Lower leg skin (tissue), 4 donors: ENCODE measurements around the gene MTCH2. TPM values are rescaled to one million over a fixed set of nuclear protein-coding genes. Genes with fewer than 3 reads are reported as not detected.
"Not testable (repeated sequence)": the region's sequence is repeated elsewhere in the genome, so short reads cannot be mapped to it uniquely, and the experiment has no call there.

ENCODE experiments used
- DNase-seq, 2 donors: peaks; one replicate each; pipeline ENCODE4 v3.0.0-alpha.2; 2019; ENCODE audit warnings: low spot score in 2 of 2
- H3K4me3 ChIP-seq: fragments of 200-600 bp; sonication (generic); 2 replicates; pipeline ENCODE4 v1.5.1; 2017; ENCODE audit warnings: mild to moderate bottlenecking, low read depth; ENCODE audit not compliant: poor library complexity, severe bottlenecking
- CTCF ChIP-seq, 3 donors: fragments of 450-650 bp; IDR thresholded peaks; one replicate each; pipeline ENCODE4 v1.5.1; 2016; ENCODE audit warnings: antibody characterized with exemption in 3 of 3, mild to moderate bottlenecking in 3 of 3, moderate library complexity in 2 of 3
- POLR2A ChIP-seq, 2 donors: fragments of 450-650 bp; IDR thresholded peaks; one replicate each; pipeline ENCODE4 v1.6.1; 2016 to 2017; ENCODE audit warnings: antibody characterized with exemption in 2 of 2, mild to moderate bottlenecking in 1 of 2, moderate library complexity in 1 of 2
- WGBS, 2 donors: methylation state at CpG; one replicate each; pipeline ENCODE4 v1.1.5; 2018; 5-methylcytosine and 5-hydroxymethylcytosine counted together
- intact Hi-C: fragments of 100-400 bp; cut with DNase I; formaldehyde crosslinking; loops from one replicate; pipeline ENCODE4 v1.15.0; 2023; ENCODE audit warnings: low total_unique reads
- total RNA-seq, 4 donors: library from RNA; depleted of rRNA; stranded (reverse); fragments of >200 nt; gene quantifications; one replicate each; pipeline ENCODE4 v1.1.0, GENCODE V29; 2016

Gene MTCH2
- total RNA-seq, 4 donors from 2014 or later = 24.1 to 64.6 (median 40.6) TPM

- WGBS, 2 donors = 87 to 91% methylated on average over 6 of the region's 6 CpGs
- no peak overlapping the region for H3K4me3 ChIP-seq
- intact Hi-C loops = no loop called here
- no peak for DNase-seq
- TF ChIP-seq CTCF (IDR thresholded peaks at IDR 0.05) (no peak), POLR2A (IDR thresholded peaks at IDR 0.05) (no peak)
Observed at GRCh38 chr11:47646019-47646418, 3.7 kb upstream of the MTCH2 start.

GRCh38 chr11:47645500-47645899 lies 3.1 kb upstream of the MTCH2 start:
- peak in 1 of 2 donors; percentile 63 for DNase-seq
- no peak for TF ChIP-seq POLR2A (IDR thresholded peaks at IDR 0.05)
- TF ChIP-seq CTCF (IDR thresholded peaks at IDR 0.05) = no peak
- no peak overlapping the region for H3K4me3 ChIP-seq
- 80% methylated on average over 6 of the region's 6 CpGs for WGBS, 2 donors
- intact Hi-C loops = no loop called here

- peak in 1 of 2 donors; percentile 61 for DNase-seq
- peak overlapping the region; percentile 57 for H3K4me3 ChIP-seq
- intact Hi-C loops = no loop called here
- TF ChIP-seq POLR2A (IDR thresholded peaks at IDR 0.05) = no peak
- TF ChIP-seq CTCF (IDR thresholded peaks at IDR 0.05) = no peak
- 5 to 7% methylated on average over 13 of the region's 14 CpGs for WGBS, 2 donors
Observed at GRCh38 chr11:47641600-47642098, 710 bp downstream of the MTCH2 start.

GRCh38 chr11:47640506-47640905 lies 1.9 kb downstream of the MTCH2 start:
- intact Hi-C loops, H3K4me3 ChIP-seq, DNase-seq: not testable (repeated sequence)
- WGBS, 2 donors = 47 to 61% methylated on average over 6 of the region's 6 CpGs

- intact Hi-C loops, H3K4me3 ChIP-seq: not testable (repeated sequence)
- 92% methylated on average over 11 of the region's 11 CpGs for WGBS, 2 donors
- peak in 1 of 2 donors; percentile 21 for DNase-seq
Observed at GRCh38 chr11:47636331-47636730, 6.0 kb downstream of the MTCH2 start.

GRCh38 chr11:47631473-47631872 lies 10.9 kb downstream of the MTCH2 start:
- no peak overlapping the region for H3K4me3 ChIP-seq
- no peak for TF ChIP-seq CTCF (IDR thresholded peaks at IDR 0.05)
- no peak for TF ChIP-seq POLR2A (IDR thresholded peaks at IDR 0.05)
- WGBS, 2 donors = 83 to 86% methylated on average over 5 of the region's 5 CpGs
- DNase-seq = peak in 1 of 2 donors; percentile 28
- intact Hi-C loops = no loop called here

- no peak overlapping the region for H3K4me3 ChIP-seq
- intact Hi-C loops = no loop called here
- DNase-seq = peak in 1 of 2 donors; percentile 3
- WGBS, 2 donors = 91 to 93% methylated on average over 4 of the region's 4 CpGs
- TF ChIP-seq CTCF (IDR thresholded peaks at IDR 0.05) = no peak
- TF ChIP-seq POLR2A (IDR thresholded peaks at IDR 0.05) = no peak
Observed at GRCh38 chr11:47628026-47628425, 14.3 kb downstream of the MTCH2 start.
